ENCODE results near the gene LMF1.

Gene LMF1

DNA sequence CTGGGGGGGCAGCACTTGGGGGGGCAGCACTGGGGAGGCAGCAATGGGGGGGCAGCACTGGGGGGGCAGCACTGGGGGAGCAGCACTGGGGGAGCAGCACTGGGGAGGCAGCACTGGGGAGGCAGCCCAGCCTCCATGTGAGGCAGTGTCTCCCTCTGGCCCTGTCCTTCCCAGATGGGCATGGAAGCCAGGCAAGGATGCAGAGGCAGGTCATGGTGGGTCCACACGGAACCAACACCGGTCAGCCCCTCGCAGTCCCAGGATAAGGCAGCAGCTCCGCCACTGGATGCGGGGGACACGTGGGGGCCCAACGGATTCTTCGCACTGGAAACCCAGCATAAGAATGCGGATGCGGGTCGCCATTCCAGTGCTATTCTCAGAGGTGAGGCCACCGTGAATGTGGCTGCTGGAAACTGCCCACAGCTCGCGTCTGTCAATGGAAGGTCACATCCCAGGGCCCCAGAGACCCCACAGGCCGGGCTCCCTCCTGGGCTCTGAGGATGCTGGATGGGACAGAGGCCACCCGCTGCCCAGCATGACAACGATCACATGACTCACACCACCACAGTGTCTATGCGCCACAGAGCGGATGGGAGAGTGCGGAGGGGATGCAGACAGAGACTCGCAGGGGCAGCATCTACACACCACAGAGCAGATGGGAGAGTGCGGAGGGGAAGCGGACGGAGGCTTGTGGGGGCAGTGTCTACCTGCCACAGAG lies 59.0 kb downstream of the LMF1 start:
- Histone ChIP-seq H3K9ac (ENCODE audit: low read length) (no peak overlapping the region), H3K4me1 (ENCODE audit: low read length) (no peaks in the 10 kb centered on the region), H3K27me3 (ENCODE audit: low read depth, low read length) (no peaks in the 10 kb centered on the region), H3K36me3 (replicated peaks; ENCODE audit: low read depth, low read length) (peaks cover 1% of the 10 kb centered on the region), H3K4me3 (ENCODE audit: low read length) (no peak overlapping the region), H2AFZ (ENCODE audit: low read depth, low read length) (no peak overlapping the region), H3K79me2 (ENCODE audit: low read length) (no peaks in the 10 kb centered on the region), H3K27ac (ENCODE audit: low read length) (no peak overlapping the region), H3K4me2 (ENCODE audit: low read length) (no peak overlapping the region), H4K20me1 (ENCODE audit: insufficient read depth, low read length) (no peaks in the 10 kb centered on the region), H3K9me3 (ENCODE audit: insufficient read depth, low read length) (0 out of 2 replicates have a peak, but pooled peaks cover under 1% of the 10 kb centered on the region)
- TF ChIP-seq CTCF (IDR thresholded peaks at IDR 0.05; ENCODE audit: low read depth, low read length) (no peak), EZH2phosphoT487 (IDR thresholded peaks at IDR 0.05; ENCODE audit: low read depth) (no peak)

DNA sequence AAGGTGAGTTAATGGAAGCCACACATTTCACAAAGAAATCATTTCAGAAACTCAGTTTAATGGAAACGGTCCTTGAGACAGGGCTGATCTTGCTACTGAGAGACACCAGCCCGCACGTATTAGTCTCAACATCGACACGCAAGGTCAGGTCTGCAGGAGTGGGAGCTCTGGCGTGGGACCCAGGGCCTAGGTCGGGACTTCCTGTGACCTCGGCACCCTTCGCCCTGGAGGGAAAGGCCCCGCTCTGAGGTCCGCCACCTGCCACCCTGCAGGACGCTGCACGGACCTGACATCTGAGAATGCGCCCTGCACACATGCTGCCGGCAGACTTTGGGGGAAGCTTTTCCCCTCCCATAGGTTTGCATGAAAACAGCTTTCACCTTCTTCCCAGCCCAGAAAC lies 59.7 kb downstream of the LMF1 start:
- H3K4me3 ChIP-seq (ENCODE audit: low read length): no peak overlapping the region
- H3K9me3 ChIP-seq (ENCODE audit: insufficient read depth, low read length): 0 out of 2 replicates have a peak, but pooled peaks cover 4% of the 10 kb centered on the region
- H3K27me3 ChIP-seq (ENCODE audit: low read depth, low read length): no peaks in the 10 kb centered on the region
- no peaks in the 10 kb centered on the region for H3K79me2 ChIP-seq (ENCODE audit: low read length)
- no peak overlapping the region for H2AFZ ChIP-seq (ENCODE audit: low read depth, low read length)
- TF ChIP-seq CTCF (IDR thresholded peaks at IDR 0.05; ENCODE audit: low read depth, low read length): no peak
- no peak for TF ChIP-seq EZH2phosphoT487 (IDR thresholded peaks at IDR 0.05; ENCODE audit: low read depth)
- H4K20me1 ChIP-seq (ENCODE audit: insufficient read depth, low read length): no peaks in the 10 kb centered on the region
- H3K27ac ChIP-seq (ENCODE audit: low read length): no peak overlapping the region
- H3K4me2 ChIP-seq (ENCODE audit: low read length): no peak overlapping the region
- no peaks in the 10 kb centered on the region for H3K4me1 ChIP-seq (ENCODE audit: low read length)
- no peak overlapping the region for H3K9ac ChIP-seq (ENCODE audit: low read length)
- peaks cover 4% of the 10 kb centered on the region for H3K36me3 ChIP-seq (replicated peaks; ENCODE audit: low read depth, low read length)

- Histone ChIP-seq H3K27ac (ENCODE audit: low read length) (no peak overlapping the region), H3K4me2 (ENCODE audit: low read length) (no peak overlapping the region), H3K4me3 (ENCODE audit: low read length) (no peak overlapping the region), H2AFZ (ENCODE audit: low read depth, low read length) (no peak overlapping the region), H3K36me3 (replicated peaks; ENCODE audit: low read depth, low read length) (peaks cover 4% of the 10 kb centered on the region), H3K27me3 (ENCODE audit: low read depth, low read length) (no peaks in the 10 kb centered on the region), H3K4me1 (ENCODE audit: low read length) (no peaks in the 10 kb centered on the region), H3K79me2 (ENCODE audit: low read length) (no peaks in the 10 kb centered on the region), H4K20me1 (ENCODE audit: insufficient read depth, low read length) (no peaks in the 10 kb centered on the region), H3K9me3 (ENCODE audit: insufficient read depth, low read length) (0 out of 2 replicates have a peak, but pooled peaks cover 4% of the 10 kb centered on the region), H3K9ac (ENCODE audit: low read length) (no peak overlapping the region)
- TF ChIP-seq CTCF (IDR thresholded peaks at IDR 0.05; ENCODE audit: low read depth, low read length) (no peak), EZH2phosphoT487 (IDR thresholded peaks at IDR 0.05; ENCODE audit: low read depth) (no peak)
Measured at GRCh38 chr16:910181-910580, 60.6 kb downstream of the LMF1 start.

DNA sequence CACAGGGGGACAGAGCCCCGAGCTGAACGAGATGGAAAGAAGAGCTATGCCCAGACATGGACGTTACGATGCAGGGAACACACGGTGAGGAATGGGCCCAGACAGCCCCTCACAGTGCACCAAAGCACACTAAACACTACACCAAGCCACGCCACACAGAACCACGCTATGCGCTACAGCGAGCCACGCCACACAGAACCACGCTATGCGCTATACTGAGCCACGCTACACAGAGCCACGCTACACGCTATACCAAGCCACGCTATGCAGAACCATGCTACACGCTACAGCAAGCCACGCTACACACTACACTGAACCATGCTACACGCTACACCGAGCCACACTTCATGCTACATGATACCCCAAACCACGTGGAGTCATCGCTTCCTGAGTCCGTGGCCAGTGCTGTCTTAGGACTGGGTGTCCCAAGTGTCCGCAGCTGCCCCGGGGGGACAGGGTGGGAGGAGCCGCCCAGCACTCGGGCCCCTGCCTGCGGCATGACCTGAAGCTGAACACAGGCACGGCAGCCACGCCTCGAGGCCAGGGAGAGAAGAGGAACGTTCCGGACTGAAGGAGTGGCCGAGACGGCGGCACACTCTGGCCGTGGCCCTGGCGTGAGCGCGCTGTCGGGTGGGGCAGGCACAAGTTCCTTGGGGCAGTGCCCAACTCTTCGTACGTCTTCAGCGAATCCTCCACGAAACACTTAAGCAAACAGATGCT lies 61.3 kb downstream of the LMF1 start:
- no peaks in the 10 kb centered on the region for H4K20me1 ChIP-seq (ENCODE audit: insufficient read depth, low read length)
- no peaks in the 10 kb centered on the region for H3K27me3 ChIP-seq (ENCODE audit: low read depth, low read length)
- H3K9me3 ChIP-seq (ENCODE audit: insufficient read depth, low read length): 0 out of 2 replicates have a peak, but pooled peaks cover 4% of the 10 kb centered on the region
- no peak overlapping the region for H3K9ac ChIP-seq (ENCODE audit: low read length)
- no peak overlapping the region for H3K27ac ChIP-seq (ENCODE audit: low read length)
- H3K4me2 ChIP-seq (ENCODE audit: low read length): no peak overlapping the region
- no peaks in the 10 kb centered on the region for H3K79me2 ChIP-seq (ENCODE audit: low read length)
- no peak for TF ChIP-seq EZH2phosphoT487 (IDR thresholded peaks at IDR 0.05; ENCODE audit: low read depth)
- H3K4me1 ChIP-seq (ENCODE audit: low read length): no peaks in the 10 kb centered on the region
- H3K36me3 ChIP-seq (replicated peaks; ENCODE audit: low read depth, low read length): peaks cover 4% of the 10 kb centered on the region
- H2AFZ ChIP-seq (ENCODE audit: low read depth, low read length): no peak overlapping the region
- no peak overlapping the region for H3K4me3 ChIP-seq (ENCODE audit: low read length)
